ENCODE measurements around the gene PLD3. TPM values are rescaled to one million over a fixed set of nuclear protein-coding genes. Genes with fewer than 3 reads are reported as not detected.
A peak's percentile ranks its signal among the peaks of the same experiment; 100 is the strongest.

The PLD3 gene
- total and polyA plus RNA-seq, 2 donors from 2014 or later = 175 to 207 TPM

DNA sequence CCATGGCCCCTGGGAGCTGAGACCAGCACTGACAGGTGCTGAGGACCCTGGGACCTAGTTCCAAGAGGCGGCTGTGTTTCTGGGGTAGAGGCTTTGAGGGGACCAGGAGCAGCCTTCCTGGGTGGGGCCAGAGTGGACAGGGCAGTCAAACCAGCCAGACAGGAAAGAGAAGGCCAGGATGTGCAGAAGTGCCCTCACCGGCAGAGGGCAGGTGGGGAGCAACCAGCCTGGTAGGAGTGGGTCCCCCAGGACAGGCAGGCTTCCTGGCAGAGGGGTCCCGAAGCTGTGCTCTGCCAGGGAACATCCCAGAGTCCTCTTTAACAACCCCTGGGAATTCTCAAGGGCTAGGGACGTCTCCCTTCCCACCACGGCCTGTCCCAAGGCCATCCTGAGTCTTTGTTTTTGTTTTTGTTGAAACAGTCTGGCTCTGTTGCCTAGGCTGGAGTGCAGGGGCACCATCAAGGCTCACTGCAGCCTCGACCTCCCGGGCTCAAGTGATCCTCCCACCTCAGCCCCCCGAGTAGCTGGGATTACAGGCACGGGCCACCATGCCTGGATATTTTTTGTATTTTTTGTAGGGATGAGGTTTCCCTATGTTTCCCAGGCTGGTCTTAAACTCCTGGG is 44.5 kb downstream of the PLD3 start:
- Histone ChIP-seq H3K27ac (ENCODE audit: low read depth in 2 of 2, low read length in 2 of 2) (no peak overlapping the region), H3K4me3 (ENCODE audit: low read length in 3 of 3) (no peak overlapping the region), H3K36me3 (ENCODE audit: control insufficient read depth in 2 of 3, insufficient read depth in 3 of 3, low read length in 3 of 3) (no peaks in the 10 kb centered on the region), H3K4me1 (ENCODE audit: control insufficient read depth in 2 of 3, insufficient read depth in 2 of 3, low read depth in 1 of 3, low read length in 3 of 3) (no peaks in the 10 kb centered on the region), H3K9ac (ENCODE audit: low read length in 3 of 3) (no peak overlapping the region), H3K9me3 (ENCODE audit: control insufficient read depth in 2 of 3, insufficient read depth in 1 of 3, low read length in 3 of 3) (no peaks in the 10 kb centered on the region), H3K27me3 (ENCODE audit: control insufficient read depth, insufficient read depth, low read length) (no peaks in the 10 kb centered on the region)
- intact Hi-C loops (cut with DNase I) = no loop called here
- DNase-seq (peak in 1 of 5 donors; percentile 30), FAIRE-seq (no peak)
- no peak for TF ChIP-seq CTCF (IDR thresholded peaks at IDR 0.05; ENCODE audit: borderline replicate concordance, extremely low read depth, insufficient read depth)

DNA sequence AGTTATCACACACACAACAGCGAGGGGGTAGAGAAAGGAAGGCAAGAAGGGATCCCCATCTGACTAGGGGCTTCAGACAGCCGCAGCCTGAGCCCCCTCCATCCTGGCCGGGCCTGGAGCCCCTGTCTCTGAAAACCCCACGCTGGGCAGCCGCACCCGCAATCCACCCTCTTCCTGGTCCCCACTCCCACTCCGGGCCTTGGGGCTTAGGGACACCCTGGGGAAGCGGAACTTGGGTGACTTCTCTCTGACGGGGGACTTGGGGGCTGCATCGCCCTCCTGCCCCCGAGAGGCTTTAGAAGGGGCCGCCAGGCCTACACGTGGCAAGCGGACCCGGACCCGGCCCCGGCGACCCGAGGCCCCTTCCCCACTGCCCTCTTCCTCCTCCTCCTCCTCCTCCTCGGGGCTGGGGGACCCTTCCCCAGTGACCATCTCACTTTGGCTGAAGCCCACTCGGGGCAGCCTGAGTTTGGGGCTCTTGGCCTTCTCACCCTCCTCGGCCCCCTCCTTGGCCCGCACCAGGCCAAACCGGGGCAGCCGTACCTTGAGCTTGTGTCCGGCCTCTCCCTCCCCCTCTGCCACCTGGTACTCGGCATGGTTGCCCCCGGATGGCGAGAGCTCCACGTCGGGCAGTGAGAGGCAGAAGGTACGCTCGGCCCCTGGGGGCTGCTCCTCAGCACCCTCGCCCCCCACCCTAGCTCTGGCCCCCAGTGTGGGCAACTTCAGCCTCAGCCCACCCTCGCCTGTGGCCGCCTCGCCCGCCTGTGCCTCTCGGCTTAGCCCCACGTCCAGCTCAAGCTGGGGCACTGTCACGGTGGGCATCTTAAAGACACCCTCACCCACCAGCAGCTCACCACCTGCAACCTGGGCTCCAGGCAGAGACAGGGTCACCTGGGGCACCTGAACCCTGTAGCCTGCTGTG is 45.7 kb downstream of the PLD3 start:
- H3K4me3 ChIP-seq (ENCODE audit: low read length in 3 of 3) = no peak overlapping the region
- H3K9me3 ChIP-seq (ENCODE audit: control insufficient read depth in 2 of 3, insufficient read depth in 1 of 3, low read length in 3 of 3) = no peaks in the 10 kb centered on the region
- H3K36me3 ChIP-seq (ENCODE audit: control insufficient read depth in 2 of 3, insufficient read depth in 3 of 3, low read length in 3 of 3) = no peaks in the 10 kb centered on the region
- H3K4me1 ChIP-seq (ENCODE audit: control insufficient read depth in 2 of 3, insufficient read depth in 2 of 3, low read depth in 1 of 3, low read length in 3 of 3) = no peaks in the 10 kb centered on the region
- H3K27me3 ChIP-seq (ENCODE audit: control insufficient read depth, insufficient read depth, low read length) = no peaks in the 10 kb centered on the region
- no peak overlapping the region for H3K9ac ChIP-seq (ENCODE audit: low read length in 3 of 3)
- DNase-seq (no peak), FAIRE-seq (no peak)
- TF ChIP-seq CTCF (IDR thresholded peaks at IDR 0.05; ENCODE audit: borderline replicate concordance, extremely low read depth, insufficient read depth) = no peak
- H3K27ac ChIP-seq (ENCODE audit: low read depth in 2 of 2, low read length in 2 of 2) = no peak overlapping the region
- intact Hi-C loops (cut with DNase I) = no loop called here

- no peak overlapping the region for H3K9ac ChIP-seq (ENCODE audit: low read length in 3 of 3)
- DNase-seq (peak in 3 of 5 donors; percentile 34 to 37 (median 35)), FAIRE-seq (no peak)
- no peak for TF ChIP-seq CTCF (IDR thresholded peaks at IDR 0.05; ENCODE audit: borderline replicate concordance, extremely low read depth, insufficient read depth)
- H3K4me3 ChIP-seq (ENCODE audit: low read length in 3 of 3) = no peak overlapping the region
- H3K27me3 ChIP-seq (ENCODE audit: control insufficient read depth, insufficient read depth, low read length) = no peaks in the 10 kb centered on the region
- H3K36me3 ChIP-seq (ENCODE audit: control insufficient read depth in 2 of 3, insufficient read depth in 3 of 3, low read length in 3 of 3) = no peaks in the 10 kb centered on the region
- H3K27ac ChIP-seq (ENCODE audit: low read depth in 2 of 2, low read length in 2 of 2) = no peak overlapping the region
- no peaks in the 10 kb centered on the region for H3K9me3 ChIP-seq (ENCODE audit: control insufficient read depth in 2 of 3, insufficient read depth in 1 of 3, low read length in 3 of 3)
- intact Hi-C loops (cut with DNase I) = no loop called here
- no peaks in the 10 kb centered on the region for H3K4me1 ChIP-seq (ENCODE audit: control insufficient read depth in 2 of 3, insufficient read depth in 2 of 3, low read depth in 1 of 3, low read length in 3 of 3)
Observed at GRCh38 chr19:40394816-40395210, 46.3 kb downstream of the PLD3 start.
